GM19023 (cell line): ENCODE measurements around the gene KRT27.

Experiments
- ATAC-seq: cut with Tn5 transposase; IDR thresholded peaks from one replicate; pipeline ENCODE4 v1.9.1; 2021; ENCODE audit warnings: mild to moderate bottlenecking, moderate library complexity; ENCODE audit not compliant: unreplicated experiment

KRT27 gene

DNA sequence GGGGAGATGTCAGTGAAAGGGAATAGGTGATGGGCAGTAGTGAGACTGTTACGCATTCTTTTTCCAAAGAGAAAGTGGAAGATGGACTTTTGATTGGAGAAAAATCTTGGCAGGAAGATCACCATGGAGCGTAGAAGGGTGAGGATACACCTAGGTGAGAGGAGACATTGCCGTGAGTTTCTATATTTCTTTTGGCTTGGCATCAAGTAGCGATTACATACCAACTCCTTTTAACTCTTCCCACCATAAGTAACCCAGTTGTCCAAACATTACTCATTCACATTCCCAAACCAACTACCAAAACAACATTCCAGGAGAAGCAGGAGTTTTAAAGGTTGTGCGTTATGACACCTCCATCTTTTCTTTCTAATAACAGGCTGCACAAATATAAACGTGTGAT lies 28.1 kb upstream of the KRT27 start:
- no peak for ATAC-seq

DNA sequence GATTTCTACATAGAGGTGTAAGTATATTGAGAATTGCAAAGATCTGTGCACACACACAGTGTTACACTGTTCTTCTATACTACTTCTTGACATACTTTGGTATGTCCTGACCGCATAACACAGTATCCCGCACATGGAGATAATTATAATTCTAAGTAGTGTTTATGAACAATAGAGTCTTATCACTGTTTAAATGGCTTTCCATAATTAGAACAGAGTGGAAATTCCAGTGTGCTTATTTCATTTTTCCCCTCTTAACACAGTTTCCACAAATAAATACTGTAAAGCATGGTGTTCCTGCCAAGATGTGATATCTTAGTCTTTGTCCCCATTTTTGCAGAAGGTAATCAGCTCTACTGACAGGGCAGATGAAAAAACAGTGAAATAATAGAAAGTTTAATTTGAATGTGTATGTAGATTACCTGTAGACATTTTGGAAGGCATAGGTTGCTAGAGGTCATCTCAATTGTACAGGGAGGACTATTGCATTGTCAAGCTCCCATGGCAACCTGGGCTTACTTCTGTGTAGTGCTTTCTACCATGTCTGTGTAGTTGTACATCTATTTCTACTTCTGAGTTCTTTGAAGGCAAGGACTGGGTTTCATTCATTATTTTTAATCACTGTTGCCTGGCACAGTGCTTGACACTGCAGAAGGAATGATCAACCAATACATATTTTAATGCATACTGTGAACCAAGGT lies 27.5 kb upstream of the KRT27 start:
- no peak for ATAC-seq

DNA sequence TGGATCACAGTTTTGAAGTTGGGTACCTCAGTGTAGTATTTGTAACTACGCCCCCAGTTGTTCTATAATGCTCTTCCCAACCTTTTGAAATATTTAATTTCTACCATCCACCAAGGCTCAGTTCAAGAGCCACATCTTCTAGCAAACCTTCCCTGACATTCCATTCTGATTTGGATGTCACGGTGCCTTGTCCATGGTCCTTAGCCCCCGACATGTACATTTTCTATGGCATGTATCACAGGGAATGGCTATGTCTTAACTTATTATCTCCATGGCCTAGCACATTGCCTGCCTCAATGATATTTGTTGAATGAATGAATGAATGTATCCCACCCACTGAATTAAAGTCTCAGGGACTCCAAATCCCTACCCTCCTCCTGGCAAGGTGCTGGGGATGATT lies 23.8 kb upstream of the KRT27 start:
- ATAC-seq = no peak

DNA sequence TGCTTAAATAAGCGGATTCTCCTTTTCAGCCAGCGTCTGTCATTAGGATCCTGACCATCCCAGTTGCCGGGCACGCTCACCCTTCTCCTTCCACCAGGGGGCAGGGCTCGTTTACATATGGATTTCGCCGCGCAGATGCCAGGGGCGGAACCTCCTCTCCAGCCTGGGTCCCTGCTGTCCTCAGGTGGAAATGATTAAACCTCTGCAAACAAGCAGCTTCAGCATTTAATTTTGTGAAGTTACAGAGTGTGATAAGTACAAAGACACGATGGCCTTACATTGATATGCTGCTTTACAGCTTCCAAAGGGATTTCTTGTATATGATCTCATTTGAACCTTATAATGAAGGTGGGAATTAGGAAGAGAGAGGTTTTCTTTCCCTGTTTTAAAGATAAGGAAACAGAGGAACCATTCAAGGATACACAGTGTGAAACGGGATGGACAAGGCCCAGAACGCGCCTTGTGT lies 21.3 kb upstream of the KRT27 start:
- ATAC-seq = no peak

DNA sequence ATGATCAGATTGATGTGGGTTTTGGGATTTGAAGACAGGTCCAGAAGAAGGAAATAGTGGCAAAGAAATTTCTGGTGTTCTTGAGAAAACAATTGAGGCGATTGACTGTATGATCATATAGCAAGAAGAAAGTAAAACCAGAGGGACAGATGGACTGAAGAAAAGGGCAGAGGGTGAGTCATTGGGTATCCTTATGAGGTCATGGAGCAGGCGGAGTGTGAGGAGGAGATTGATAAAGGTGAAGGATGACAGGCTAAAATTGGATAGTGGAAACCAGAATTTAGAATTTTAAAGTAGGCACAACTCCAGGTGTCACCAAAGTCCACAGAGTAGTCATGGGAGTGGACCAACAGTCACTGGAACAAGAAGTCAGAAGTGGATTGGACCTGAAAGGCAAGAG lies 18.8 kb upstream of the KRT27 start:
- no peak for ATAC-seq

DNA sequence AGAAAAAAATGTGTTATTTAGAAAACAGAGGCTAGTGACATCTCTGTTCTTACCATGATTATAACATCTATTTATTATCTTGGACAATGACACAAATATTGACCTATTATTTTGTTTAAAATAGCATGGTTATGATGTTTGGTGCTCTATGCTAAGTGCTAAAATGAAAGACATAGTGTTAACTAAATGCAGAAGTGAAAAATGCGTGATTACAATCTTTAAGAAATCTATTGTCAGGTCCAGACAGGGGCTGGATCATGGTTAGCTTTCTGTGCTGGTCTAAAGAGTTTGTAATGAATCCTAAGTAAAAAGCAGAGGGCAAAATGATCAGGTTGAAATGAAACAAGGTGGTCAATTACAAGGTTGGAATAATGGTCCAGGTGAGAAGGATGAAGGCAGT lies 18.0 kb upstream of the KRT27 start:
- ATAC-seq = no peak

GRCh38 chr17:40799859-40800258 lies 17.5 kb upstream of the KRT27 start, which contains the start of gene KRT28:
KRT28 (minus strand) TSS chr17:40799959; CDS start chr17:40799893, 66 bp downstream.
- ATAC-seq = no peak

GRCh38 chr17:40796846-40797245 lies 14.5 kb upstream of the KRT27 start:
- ATAC-seq = no peak

GRCh38 chr17:40795019-40795667 lies 12.8 kb upstream of the KRT27 start:
- ATAC-seq = no peak

- ATAC-seq = no peak
These were observed 12.1 kb upstream of the KRT27 start for GRCh38 chr17:40794466-40794865.

- ATAC-seq = no peak
These were observed 11.5 kb upstream of the KRT27 start for GRCh38 chr17:40793832-40794231.

DNA sequence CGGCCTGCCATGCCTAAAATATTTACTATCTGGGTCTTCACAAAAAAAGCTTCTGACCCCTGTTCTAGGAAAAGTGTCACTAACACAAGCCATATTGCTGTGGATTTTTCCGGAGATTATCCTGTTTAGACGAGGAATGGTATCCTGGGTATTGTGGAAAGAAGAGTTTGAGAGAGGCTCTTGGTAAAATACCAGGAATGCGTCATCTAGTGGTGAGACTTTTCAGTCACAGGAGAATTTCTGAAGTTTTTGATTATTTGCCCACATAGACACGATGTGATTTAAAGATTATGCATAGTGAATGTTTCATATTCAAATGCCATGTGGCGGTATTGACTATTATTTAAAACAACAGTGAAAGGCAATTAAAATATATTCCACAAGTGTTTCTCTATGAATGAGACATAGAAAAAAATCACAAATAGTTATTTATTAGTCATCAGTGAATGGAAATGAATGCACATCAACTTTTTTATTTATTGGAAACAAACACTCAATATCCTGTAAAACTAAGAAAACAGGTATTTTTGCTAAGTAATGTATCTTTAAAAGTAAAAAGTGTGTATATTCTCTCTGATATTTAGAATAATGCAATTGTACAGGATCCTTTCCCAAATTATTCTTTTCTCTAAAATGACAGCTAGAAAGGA lies 9.6 kb upstream of the KRT27 start:
- ATAC-seq = no peak

DNA sequence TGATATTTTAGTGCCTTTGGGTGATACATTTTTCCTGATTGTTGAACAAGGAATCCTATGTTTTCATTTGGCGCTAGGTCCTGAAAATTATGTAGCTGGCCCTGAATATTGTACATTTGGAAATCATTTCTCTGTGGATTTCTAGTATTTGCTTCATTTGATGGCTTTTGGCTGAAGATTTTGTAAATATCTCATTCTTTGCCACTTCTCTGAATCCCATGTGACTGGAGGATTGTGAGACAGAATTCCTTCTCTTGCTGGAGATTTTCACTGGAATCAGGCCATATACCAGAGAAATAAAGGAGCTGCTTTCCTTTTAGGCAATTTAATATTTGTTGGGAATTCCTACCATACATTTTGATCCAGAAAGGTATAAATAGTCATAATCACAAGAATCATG lies 8.8 kb upstream of the KRT27 start:
- no peak for ATAC-seq

GRCh38 chr17:40779181-40779909 lies 3.0 kb downstream of the KRT27 start:
- no peak for ATAC-seq

- ATAC-seq = no peak
These were observed 3.9 kb downstream of the KRT27 start for GRCh38 chr17:40778461-40778860.

GRCh38 chr17:40777971-40778370 lies 4.4 kb downstream of the KRT27 start:
- no peak for ATAC-seq

DNA sequence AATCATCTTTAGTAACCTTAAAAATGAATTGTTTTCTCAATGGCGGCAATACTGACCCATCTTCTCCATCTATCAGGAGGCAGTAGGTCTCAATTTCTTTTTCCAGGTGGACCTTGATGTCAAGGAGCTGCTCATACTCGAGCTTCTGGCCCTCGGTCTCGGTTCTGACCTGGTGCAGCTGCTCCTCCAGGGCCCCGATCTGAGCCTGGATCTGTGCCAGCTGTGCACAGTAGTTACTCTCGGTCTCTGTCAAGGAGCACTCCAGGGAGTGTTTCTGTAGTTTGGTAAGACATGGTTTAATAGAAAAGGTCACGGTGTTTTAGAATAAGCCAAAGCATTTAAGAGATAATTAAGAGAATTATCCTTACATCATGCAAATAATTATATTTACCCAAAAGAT lies 4.9 kb downstream of the KRT27 start:
- no peak for ATAC-seq

GRCh38 chr17:40775945-40776344 lies 6.4 kb downstream of the KRT27 start:
- ATAC-seq = no peak

GRCh38 chr17:40772101-40772500 lies 10.2 kb downstream of the KRT27 start, which contains the start of gene KRT26:
KRT26 (minus strand) TSS chr17:40772201; CDS start chr17:40772113, 88 bp downstream.
- no peak for ATAC-seq

- no peak for ATAC-seq
These were observed 16.7 kb downstream of the KRT27 start for GRCh38 chr17:40765657-40766056.

DNA sequence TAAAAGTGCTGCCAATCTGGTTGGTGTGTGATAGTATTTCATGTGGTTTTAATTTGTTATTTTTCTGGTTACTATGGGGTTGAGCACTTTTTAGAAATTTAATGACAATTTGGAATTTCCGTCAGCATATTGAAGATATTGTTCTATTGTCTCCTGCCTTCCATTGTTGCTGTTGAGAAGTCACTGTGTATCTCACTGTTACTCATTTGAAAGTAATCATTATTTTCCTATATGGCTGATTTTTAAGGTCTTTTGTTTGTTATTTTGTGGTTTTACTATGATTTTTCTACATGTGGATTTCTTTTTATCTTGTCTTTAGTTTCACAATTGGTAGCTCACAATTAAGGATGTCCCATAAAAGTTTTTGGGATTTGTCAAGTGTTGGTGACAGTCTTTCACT lies 18.6 kb downstream of the KRT27 start:
- ATAC-seq = no peak
